Body of pancreas (tissue), 4 donors: ENCODE data around the gene PRSS16.

Experiments used
- CTCF ChIP-seq, 7 experiments: fragments of 450-650 bp in 4 of 7; fragments of 200-600 bp in 3 of 7; sonication (generic) in 3 of 7; IDR thresholded peaks; one replicate each; pipeline ENCODE4 v1.5.1; 2016 to 2019; ENCODE audit warnings: antibody characterized with exemption in 7 of 7
- POLR2A ChIP-seq, 3 donors: fragments of 450-650 bp; IDR thresholded peaks; one replicate each; pipeline ENCODE4 v1.6.1; 2016; ENCODE audit warnings: antibody characterized with exemption in 3 of 3, mild to moderate bottlenecking in 2 of 3

DNA sequence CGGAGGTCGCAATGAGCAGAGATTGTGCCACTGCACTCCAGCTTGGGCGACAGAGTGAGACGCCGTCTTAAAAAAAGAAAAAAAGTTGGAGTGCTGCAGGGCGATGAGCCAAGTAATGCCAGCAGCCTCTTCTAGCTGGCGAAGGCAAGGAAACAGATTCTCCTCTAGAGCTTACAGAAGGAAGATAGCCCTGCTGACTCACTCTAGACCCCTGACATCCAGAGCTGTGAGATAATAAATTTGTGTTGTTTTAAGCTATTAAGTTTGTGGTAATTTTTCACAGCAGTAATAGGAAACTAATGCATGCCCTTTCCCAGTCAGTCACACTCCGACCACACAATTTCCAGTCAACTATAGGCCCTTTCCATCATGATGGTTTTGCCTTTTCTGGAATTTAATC lies 16.4 kb downstream of the PRSS16 start:
- TF ChIP-seq CTCF (IDR thresholded peaks at IDR 0.05) (no peak), POLR2A (IDR thresholded peaks at IDR 0.05) (no peak)
